GOT3 (cell line): Measurements from ENCODE around the gene VSIG10.

ENCODE experiments used
- DNase-seq: peaks from one replicate; lab custom pipeline; 2025; ENCODE audit warnings: mixed read lengths; lab: John Stamatoyannopoulos, UW

Gene VSIG10

DNA sequence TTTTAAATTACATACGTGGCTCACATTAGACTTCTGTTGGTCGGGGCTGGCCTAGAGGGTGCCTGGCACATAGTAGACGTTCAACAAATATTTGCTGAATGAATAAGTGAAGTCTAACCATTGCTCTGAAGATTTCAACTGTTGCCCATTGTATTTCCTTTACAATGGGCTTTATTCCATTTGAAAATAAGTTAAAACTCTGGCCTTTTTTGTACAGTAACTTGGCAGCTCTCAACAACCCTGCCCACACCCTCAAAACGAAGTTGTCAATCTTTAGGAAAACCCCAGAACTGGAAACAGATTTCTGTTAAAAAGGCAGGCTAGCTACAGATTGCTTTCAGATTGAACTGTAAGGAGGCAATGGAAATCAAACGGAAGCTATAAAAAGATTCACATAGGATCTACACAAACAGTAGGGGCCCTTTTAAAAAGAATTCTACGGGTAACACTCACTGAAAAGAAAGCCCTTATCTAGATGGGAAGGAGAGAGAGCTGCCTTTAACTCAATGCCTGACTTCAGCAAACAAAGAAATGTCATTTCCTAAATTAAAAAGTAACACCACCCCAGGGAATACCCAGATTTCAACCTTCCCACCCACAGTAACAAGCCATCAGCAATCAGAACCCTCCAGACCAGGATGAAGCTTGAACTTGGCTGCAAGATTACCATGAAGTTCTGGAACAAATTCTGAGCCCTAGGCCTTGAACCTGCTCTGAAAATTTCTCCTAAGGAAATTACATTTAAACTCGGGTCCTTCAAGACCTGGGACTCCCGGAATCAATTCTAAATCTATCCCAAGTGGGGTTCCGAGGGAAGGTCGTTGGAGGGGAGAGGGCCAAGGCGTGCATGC, 44.2 kb downstream of the VSIG10 start:
- DNase-seq: no peak

GRCh38 chr12:118058881-118059280, 44.9 kb downstream of the VSIG10 start:
- DNase-seq: no peak

DNA sequence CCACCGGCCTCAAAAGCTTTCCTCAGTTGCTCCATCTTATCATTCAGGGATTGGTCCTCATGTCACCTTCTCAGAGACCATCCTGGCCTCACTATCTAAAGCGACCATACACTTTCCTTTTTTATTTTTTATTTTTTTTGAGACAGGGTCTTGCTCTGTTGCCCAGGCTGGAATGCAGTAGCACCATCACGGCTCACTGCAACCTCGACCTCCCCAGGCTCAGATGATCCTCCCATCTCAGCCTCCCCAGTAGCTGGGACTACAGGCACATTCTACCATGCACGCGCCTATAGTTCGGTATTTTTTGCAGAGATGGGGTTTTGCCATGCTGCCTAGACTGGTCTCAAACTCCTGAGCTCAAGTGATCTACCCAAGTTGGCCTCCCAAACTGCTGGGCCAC, 45.6 kb downstream of the VSIG10 start:
- no peak for DNase-seq

DNA sequence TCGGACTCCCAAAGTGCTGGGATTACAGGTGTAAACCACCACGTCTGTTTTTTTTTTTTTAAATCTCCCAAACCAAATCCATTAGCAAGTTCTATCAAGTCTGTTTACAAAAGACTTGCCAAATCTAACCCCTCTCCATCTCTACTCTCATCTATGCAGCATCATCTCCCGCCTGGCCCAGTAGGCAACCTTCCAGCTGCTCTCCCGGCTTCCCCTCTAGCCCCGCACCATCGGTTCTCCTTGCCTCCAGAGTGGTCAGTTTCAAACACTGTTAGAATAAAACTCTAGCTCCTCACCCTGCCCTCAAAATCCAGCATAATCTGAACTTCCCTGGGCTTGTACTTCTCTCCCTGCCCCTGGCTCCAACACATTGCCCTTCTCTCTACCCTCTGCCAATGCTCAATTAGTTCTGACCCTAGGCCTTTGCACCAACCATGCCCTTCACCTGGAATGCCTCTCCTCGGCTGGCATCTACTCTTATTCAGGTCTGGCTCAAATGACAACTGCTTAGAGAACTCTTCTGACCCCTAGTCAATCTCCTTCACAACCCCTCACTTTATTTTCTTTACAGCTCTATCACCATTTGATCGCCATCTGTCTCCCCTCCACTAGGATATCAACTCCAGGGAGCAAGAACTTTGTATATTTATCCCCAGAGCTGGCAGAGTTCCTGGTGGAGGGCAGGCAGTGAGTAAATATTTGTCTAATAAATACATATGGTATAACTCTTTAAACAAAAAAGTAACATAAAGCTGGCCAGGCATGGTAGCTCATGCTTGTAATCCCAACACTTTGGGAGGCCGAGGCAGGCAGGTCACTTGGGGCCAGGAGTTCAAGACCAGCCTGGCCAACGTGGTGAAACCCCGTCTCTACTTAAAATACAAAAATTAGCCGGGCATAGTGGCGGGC, 47.7 kb downstream of the VSIG10 start:
- no peak for DNase-seq

- no peak for DNase-seq
Observed at GRCh38 chr12:118055144-118055557, 48.7 kb downstream of the VSIG10 start.

GRCh38 chr12:118053071-118053985, 50.5 kb downstream of the VSIG10 start:
- DNase-seq: no peak

DNA sequence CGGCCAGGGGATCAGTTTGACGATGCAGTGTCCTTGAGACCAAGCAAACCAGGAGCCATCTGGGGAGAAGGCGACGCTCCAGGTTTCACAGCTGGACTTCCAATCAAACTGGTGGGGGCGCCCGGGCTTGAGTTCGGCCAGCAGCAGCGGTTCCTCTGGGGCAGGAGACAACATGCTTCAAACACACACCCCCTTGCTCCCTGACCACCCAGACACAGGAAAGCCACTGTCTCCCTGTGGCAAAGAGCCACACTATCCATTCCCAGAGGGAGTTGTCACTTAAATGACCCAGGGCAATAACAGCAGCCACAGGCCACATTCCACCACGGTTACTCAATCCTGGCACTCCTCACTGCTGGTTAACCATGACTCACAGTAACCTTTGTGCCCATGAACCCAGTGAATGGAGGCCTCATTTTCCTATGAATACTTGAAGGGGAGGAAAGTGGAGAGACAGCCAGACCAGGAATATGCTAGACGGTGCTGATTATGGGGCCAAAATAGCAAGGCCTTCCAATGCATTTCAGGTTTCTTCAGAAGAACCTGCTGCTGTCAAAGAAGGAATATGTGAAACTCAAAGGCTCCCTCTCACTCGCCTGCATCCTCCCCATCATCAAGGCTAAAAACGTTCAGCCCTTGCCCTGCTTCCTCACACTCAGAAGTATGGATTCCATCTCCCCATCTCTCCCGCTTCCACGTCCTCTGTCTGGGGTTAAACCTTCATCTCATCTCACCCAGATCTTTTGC, 51.3 kb downstream of the VSIG10 start:
- no peak for DNase-seq

GRCh38 chr12:118050972-118051910, 52.6 kb downstream of the VSIG10 start:
- DNase-seq: no peak

DNA sequence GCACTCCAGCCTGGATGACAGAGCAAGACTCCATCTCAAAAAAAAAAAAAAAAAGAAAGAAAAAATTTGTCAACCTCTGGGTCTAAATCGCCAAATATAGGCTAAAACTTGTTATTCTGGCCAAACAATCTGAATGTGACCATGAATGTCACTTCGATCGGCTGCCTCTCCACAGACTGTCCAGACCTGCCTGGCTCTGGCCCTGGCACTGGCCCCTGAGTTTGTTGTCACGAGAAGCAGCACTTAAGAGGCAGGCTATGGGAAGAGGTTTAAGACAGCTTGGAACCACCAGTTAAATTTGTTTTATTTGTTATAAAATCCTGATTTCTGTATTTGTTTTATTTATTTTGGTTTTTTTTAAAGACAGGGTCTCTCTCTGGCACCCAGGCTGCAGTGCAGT, 57.4 kb downstream of the VSIG10 start:
- no peak for DNase-seq

GRCh38 chr12:118044577-118044976, 59.2 kb downstream of the VSIG10 start:
- DNase-seq: no peak

DNA sequence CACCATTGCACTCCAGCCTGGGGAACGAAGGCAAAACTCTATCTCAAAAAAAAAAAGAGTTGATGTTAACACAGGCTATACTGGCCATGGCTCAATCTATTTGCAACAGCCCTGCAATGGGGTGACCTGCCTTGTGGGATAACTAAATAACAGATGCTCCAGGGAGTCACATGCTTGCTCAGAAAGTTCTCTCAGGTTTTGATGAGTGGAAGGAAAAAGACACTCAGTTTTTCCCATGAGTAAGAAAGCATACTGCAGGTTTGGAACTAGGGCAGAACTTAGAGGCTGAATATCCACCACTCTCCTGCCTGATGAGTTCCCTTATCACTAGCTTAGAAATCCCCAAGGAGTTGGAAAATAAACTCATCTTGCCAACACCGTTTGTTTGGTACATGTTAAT, 59.7 kb downstream of the VSIG10 start:
- no peak for DNase-seq

GRCh38 chr12:118042091-118042490, 61.7 kb downstream of the VSIG10 start:
- DNase-seq: no peak

DNA sequence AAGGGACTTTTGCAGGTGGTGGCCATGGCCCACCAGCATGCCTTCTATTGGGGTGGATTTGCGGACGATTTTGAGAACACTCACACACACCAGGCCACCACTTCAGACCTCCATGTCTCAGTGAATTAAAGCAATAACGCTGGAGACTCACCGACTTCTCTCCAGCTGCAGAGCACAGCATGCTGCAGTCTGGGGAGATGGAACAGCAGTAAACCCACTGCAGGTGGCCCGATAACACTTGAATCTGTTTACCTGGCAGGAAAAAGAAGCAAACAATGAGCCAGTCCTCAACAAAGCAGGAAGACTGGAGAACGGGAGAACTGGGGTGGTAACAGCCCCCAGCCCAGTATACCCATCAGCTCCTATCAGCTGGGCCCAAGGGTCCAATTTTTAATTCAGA, 65.7 kb downstream of the VSIG10 start:
- no peak for DNase-seq

DNA sequence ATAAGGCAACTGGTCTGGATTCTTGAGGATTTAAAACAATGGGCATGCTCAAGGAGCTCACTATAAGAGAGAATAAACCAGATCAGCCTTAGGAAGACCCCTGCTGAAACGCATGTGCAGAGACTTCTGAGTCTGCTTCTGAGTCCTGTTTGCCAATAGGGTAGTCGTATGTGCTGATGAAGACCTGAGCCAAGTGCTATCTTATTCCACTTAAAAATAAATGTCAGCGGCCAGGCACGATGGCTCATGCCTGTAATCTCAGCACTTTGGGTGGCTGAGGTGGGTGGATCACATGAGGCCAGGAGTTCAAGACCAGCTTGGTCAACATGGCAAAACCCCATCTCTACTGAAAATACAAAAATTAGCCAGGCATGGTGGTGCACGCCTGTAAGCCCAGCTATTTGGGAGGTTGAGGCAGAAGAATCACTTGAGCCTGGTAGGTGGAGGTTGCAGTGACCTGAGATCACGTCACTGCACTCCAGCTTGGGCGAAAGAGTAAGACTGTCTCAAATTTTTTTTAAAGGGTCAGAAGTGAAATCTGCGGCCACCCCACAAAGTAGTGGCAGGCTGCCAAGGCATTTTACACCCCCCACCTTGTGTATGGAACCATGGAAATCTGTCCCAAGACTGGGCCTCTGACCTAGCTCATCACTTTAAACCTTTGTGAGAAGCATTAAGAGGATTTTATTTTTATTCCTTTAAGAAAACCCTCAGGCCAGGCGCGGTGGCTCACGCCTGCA, 67.0 kb downstream of the VSIG10 start:
- DNase-seq: no peak

GRCh38 chr12:118035190-118036041, 68.4 kb downstream of the VSIG10 start:
- no peak for DNase-seq

- no peak for DNase-seq
Observed at GRCh38 chr12:118034429-118035189, 69.2 kb downstream of the VSIG10 start.

- no peak for DNase-seq
Observed at GRCh38 chr12:118033902-118034301, 69.9 kb downstream of the VSIG10 start.

- no peak for DNase-seq
Observed at GRCh38 chr12:118033323-118033722, 70.5 kb downstream of the VSIG10 start.
